Breast epithelium (tissue), 3 donors: ENCODE measurements around the gene GOLT1A.

ENCODE experiments used
- CTCF ChIP-seq, 3 donors: fragments of 450-650 bp; IDR thresholded peaks; one replicate each; pipeline ENCODE4 v1.5.1; 2016 to 2017; ENCODE audit warnings: antibody characterized with exemption in 3 of 3, mild to moderate bottlenecking in 3 of 3, moderate library complexity in 3 of 3
- POLR2A ChIP-seq: fragments of 450-650 bp; IDR thresholded peaks from one replicate; pipeline ENCODE4 v1.6.1; 2016; ENCODE audit warnings: antibody characterized with exemption, mild to moderate bottlenecking, moderate library complexity
- POLR2AphosphoS5 ChIP-seq, 3 donors: sonication (generic); formaldehyde crosslinking; IDR thresholded peaks; one replicate each; pipeline ENCODE4 v1.6.1; 2017; ENCODE audit warnings: antibody characterized with exemption in 3 of 3

- no peak for TF ChIP-seq POLR2AphosphoS5 (IDR thresholded peaks at IDR 0.05)
- TF ChIP-seq POLR2A: no peak
- TF ChIP-seq CTCF (IDR thresholded peaks at IDR 0.05): no peak
These were observed 3.3 kb upstream of the GOLT1A start for GRCh38 chr1:204216880-204217647.
